ENCODE data around the gene TOMM40. TPM values are rescaled to one million over a fixed set of nuclear protein-coding genes. Genes with fewer than 3 reads are reported as not detected.

The TOMM40 gene
- total and polyA plus RNA-seq, 2 of the 13 experiments (the other 11 are each of a cell fraction or from before 2014, with no cell fraction given) = 72.0 to 110 TPM

GRCh38 chr19:44872661-44873060 is 18.4 kb upstream of the TOMM40 start (continued):
- no peak for TF ChIP-seq SETDB1 (CRISPR knock-in tag; IDR thresholded peaks at IDR 0.05; ENCODE audit: borderline replicate concordance)
- no peak for TF ChIP-seq NR2C2 (CRISPR knock-in tag; IDR thresholded peaks at IDR 0.05; ENCODE audit: borderline replicate concordance)
- TF ChIP-seq GZF1 (CRISPR knock-in tag; IDR thresholded peaks at IDR 0.05) = no peak
- no peak for TF ChIP-seq PCBP1 (IDR thresholded peaks at IDR 0.05; ENCODE audit: borderline replicate concordance, low read depth, low read length)
- no peak for TF ChIP-seq RFX5 (IDR thresholded peaks at IDR 0.05; ENCODE audit: low read depth, low read length)
- TF ChIP-seq PLSCR1 (CRISPR knock-in tag; IDR thresholded peaks at IDR 0.05; ENCODE audit: borderline replicate concordance) = no peak

GRCh38 chr19:44874317-44874716 is 16.7 kb upstream of the TOMM40 start:
- Histone ChIP-seq H3K9ac (ENCODE audit: insufficient read depth, low read depth, low read length) (no peak overlapping the region), H3K9me3 (ENCODE audit: low read length) (no peaks in the 10 kb centered on the region), H3K4me3 (replicated peaks in 1 of 3; ENCODE audit: insufficient read depth in 1 of 3, low read depth in 2 of 3, low read length in 3 of 3) (no peak overlapping the region), H3K27me3 (ENCODE audit: control insufficient read depth in 1 of 2, insufficient read depth in 2 of 2, low read length in 2 of 2) (no peaks in the 10 kb centered on the region), H3K79me2 (ENCODE audit: insufficient read depth, low read length) (no peaks in the 10 kb centered on the region), H3K27ac (ENCODE audit: extremely low read length, insufficient read depth, low read length) (no peak overlapping the region), H2AFZ (ENCODE audit: low read length) (no peak overlapping the region), H3K4me1 (ENCODE audit: insufficient read depth, low read length) (peaks cover 30% of the 10 kb centered on the region), H3K4me2 (ENCODE audit: low read depth, low read length) (no peak overlapping the region), H4K20me1 (ENCODE audit: insufficient read depth, low read length) (no peaks in the 10 kb centered on the region), H3K36me3 (replicated peaks in 1 of 2; ENCODE audit: control insufficient read depth in 1 of 2, insufficient read depth in 2 of 2, low read length in 2 of 2) (peaks cover 43 to 76% of the 10 kb centered on the region in 2 experiments)
- WGBS (ENCODE audit: low lambda C conversion rate) = 97% methylated on average over 12 of the region's 16 CpGs
- FAIRE-seq (no peak), DNase-seq (ENCODE audit: low spot score) (no peak), ATAC-seq (no peak)
- in situ Hi-C loops (cut with HindIII; ENCODE audit: extremely low pct_ligation_motif_present, low pct_unique_long_range_greater_than_20kb) = no loop called here
- ChIA-PET POLR2A (interaction anchor here (1.1 kb wide), 1 partner anchor 10 kb away, joined by 3 read pairs; no protein-coding TSS in a partner anchor), CTCF (ENCODE audit: low intra/inter-chr PET ratio, low total read pairs) (no interaction called here)
- BruUV-seq (replicated peaks) = no TSS peak
- TF ChIP-seq NR2F2 (IDR thresholded peaks at IDR 0.05; ENCODE audit: borderline replicate concordance, low read depth) = no peak
- no peak for TF ChIP-seq ZNF691 (CRISPR knock-in tag; IDR thresholded peaks at IDR 0.05; ENCODE audit: borderline replicate concordance, low read depth)
- no peak for TF ChIP-seq EZH2 (conservative IDR thresholded peaks at IDR 0.05; ENCODE audit: low read depth, low read length)
- TF ChIP-seq ZNF280B (CRISPR knock-in tag; IDR thresholded peaks at IDR 0.05; ENCODE audit: borderline replicate concordance) = no peak
- TF ChIP-seq AGO2 (optimal IDR thresholded peaks at IDR 0.05; ENCODE audit: low read depth, low read length) = peak; percentile 59
- TF ChIP-seq ZSCAN12 (CRISPR knock-in tag; IDR thresholded peaks at IDR 0.05) = no peak
- TF ChIP-seq ZNF562 (CRISPR knock-in tag; IDR thresholded peaks at IDR 0.05; ENCODE audit: borderline replicate concordance) = no peak
- intact Hi-C loops (cut with micrococcal nuclease; ENCODE audit: unreplicated experiment) = no loop called here

All from HepG2 (cell line).